ENCODE results near the gene STIM1.
"Not testable (repeated sequence)": the region's sequence is repeated elsewhere in the genome, so short reads cannot be mapped to it uniquely, and the experiment has no call there.

Gene STIM1

GRCh38 chr11:3983101-3983500 lies 127.6 kb downstream of the STIM1 start:
- no peak for DNase-seq (ENCODE audit: low spot score)

- DNase-seq (ENCODE audit: low spot score) = no peak
These were observed 129.4 kb downstream of the STIM1 start for GRCh38 chr11:3984896-3985295.

DNA sequence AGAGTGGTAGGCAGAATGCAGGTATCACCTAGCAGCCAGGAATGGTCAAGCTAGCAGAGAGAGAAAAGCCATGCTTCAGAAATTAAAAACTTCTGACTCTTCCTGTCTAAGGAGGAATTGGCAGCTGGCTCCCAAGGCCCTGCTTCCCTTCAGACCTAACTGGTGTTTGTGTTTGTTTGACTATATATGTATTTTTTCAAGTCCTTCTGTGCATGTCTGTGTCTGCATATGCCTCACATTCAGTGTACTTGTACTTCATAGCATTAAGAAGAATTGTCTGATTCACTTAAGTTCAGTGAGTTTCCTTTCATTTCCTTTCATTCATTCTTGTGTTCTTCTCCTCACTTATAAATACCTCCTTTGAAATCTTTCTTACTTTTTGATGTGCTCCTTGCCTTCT lies 130.2 kb downstream of the STIM1 start:
- DNase-seq (ENCODE audit: low spot score) = no peak

DNA sequence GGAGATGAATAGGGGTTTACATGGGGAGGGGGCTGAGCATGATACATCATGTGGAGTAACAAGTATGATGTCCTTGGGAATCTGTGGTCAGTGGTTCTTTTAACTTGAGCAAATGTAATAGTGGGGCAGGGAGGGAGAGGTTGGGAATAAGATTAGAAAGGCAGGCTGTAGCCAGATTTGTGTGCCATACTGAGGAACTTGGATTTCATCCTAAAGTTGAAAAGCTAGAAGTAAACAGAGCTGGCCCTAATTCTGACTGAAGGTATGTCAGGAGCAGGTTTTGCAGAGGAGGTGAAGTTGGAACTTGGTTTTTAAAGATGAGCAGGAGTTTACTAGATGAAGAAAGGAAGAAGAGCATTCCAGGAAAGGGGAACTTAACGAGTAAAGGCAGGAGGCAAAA lies 130.8 kb downstream of the STIM1 start:
- DNase-seq (ENCODE audit: low spot score) = no peak

DNA sequence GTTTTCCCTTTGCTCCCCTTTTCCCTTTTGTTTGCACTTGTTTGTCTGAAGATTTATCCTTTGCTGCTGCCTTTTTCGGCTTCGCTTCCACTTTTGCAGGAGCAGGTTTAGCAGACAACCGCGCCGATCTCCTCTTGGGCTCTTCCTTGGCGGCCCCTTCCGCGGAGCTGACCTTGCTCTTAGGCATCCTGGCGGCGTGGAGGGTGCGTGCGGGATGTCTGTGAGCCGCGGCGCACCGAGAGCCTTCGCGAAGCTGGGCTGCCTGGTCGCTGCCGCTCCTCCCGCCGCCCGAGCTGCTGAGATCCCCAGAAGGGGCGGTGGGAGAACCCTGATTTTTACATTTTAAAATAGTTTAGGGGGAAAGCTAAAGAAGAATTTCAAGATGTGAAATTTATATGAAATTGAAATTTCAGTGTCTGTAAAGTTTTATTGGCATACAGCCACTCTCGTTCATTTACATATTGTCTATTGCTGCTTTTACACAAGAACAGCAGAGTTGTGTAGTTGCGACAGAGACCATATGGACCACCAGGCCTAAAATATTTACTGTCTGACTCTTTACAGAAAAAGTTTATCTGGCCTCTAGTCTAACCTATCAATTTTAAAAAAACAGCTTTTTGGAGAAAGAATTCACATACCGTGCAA lies 133.9 kb downstream of the STIM1 start:
- no peak for DNase-seq (ENCODE audit: low spot score)

- no peak for DNase-seq (ENCODE audit: low spot score)
These were observed 134.4 kb downstream of the STIM1 start for GRCh38 chr11:3989921-3990290.

DNA sequence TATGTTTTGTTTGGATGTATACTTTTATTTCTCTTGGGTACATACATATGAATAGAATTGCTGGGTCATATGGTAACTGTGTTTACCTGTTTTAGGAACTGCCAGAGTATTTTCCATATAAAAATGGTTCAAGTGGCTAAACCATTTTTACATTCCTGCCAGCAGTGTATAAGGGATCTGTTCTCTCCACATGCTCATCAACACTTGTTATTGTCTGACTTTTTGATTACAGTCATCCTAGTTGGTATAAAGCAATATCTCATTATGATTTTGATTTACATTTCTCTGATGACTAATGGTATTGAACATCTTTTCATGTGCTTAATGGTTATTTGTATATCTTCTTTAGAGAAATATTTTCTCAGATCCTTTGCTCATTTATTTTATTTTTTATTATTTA lies 134.9 kb downstream of the STIM1 start:
- DNase-seq (ENCODE audit: low spot score) = no peak

DNA sequence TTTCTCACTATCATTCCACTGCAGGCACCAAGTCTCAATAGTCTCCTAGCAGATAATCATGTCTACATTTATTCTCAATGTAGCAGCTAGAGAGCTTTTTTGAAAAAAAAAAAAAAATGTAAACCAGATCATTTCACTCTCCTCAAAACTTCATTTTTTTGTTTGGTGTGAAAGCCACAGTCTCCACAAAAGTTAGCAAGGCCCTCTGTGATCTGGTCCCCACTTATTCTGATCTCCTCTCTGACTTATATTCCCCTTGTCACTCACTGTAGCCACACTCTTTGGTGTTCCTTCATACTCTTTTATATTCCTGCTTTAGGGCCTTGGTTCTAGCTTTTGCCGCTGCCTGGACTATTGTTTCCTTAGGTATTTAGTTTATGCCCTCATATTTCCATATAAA lies 137.5 kb downstream of the STIM1 start:
- no peak for DNase-seq (ENCODE audit: low spot score)

- DNase-seq (ENCODE audit: low spot score) = peak; percentile 34
These were observed 138.7 kb downstream of the STIM1 start for GRCh38 chr11:3994030-3994640.

DNA sequence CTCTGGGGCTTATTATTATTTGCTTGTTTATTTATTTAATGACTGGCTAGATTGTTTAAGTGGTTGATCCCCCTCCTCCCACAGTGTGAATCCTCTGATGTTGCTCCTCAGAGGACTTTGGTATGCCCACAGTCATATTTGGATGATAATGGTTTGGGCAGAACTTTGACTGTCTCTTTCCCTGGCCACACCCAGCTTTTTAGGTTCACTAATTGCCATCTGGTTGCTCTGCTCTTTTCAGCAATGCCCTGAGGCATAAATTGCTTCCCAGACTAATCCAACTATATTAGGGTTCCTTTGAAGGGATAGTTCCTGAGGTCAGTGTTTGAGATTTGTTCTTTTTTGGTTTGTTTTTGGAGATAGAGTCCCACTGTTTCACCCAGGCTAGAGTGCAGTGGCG lies 139.8 kb downstream of the STIM1 start:
- DNase-seq (ENCODE audit: low spot score) = no peak

- peak; percentile 47 for DNase-seq (ENCODE audit: low spot score)
These were observed 140.6 kb downstream of the STIM1 start for GRCh38 chr11:3995949-3996554.

DNA sequence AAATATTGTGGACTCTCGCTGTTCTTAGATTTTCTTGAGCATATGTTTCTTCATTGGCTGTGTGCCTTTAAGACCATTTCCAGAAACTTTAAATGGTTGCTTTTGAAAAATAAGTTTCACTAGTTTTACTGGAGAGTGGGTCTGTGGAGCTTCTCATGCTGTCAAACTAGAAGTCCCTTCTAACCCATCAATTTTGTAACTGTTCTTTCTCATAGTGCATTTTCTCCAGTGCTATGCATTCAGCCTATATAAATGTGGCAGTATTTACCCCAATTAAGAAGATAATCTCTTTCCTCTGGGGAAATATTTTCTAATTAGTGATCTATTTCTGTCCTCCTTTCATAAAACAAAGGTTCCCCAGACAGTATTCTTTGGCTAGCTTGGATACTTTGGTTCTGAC lies 141.2 kb downstream of the STIM1 start:
- DNase-seq (ENCODE audit: low spot score) = no peak

DNA sequence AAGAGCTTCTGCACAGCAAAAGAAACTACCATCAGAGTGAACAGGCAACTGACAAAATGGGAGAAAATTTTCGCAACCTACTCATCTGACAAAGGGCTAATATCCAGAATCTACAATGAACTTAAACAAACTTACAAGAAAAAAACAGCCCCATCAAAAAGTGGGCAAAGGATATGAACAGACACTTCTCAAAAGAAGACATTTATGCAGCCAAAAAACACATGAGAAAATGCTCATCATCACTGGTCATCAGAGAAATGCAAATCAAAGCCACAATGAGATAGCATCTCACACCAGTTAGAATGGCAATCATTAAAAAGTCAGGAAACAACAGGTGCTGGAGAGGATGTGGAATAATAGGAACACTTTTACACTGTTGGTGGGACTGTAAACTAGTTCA lies 149.3 kb downstream of the STIM1 start:
- not testable (repeated sequence) for DNase-seq (ENCODE audit: low spot score)

DNA sequence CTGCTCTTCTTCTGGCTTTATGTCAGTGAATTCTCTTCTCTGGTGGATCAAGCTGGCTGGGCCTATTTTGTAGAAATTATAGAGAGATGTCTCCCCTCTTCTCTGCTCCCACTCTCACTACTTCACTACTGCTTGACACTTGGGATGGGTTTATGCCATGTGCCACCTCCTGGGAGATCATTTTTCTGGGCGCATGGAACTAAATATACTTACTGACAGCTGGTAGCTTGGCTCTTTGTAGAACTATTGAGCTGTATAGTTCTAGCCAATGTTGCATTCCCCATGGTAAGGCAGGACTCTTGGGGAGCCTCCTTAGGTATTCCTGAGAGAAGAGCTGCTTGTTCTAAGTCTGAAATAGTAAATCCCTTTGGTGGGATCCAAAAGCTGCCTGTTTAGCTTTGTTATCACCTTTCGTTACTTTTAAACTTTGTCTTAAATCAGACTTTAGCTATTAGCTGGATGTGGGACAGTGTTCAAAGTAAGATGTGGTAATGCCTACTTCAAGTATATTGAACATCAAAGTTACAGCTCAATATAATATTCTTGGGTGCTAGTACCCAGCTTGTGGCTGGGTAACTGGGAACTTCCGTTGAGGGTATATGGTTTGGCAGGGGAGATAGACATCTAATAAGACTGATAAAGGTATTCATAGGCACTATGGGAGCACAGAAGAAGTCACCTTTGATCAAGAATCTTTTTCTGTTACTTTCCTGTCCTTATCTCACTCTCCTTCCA lies 151.6 kb downstream of the STIM1 start:
- no peak for DNase-seq (ENCODE audit: low spot score)

DNA sequence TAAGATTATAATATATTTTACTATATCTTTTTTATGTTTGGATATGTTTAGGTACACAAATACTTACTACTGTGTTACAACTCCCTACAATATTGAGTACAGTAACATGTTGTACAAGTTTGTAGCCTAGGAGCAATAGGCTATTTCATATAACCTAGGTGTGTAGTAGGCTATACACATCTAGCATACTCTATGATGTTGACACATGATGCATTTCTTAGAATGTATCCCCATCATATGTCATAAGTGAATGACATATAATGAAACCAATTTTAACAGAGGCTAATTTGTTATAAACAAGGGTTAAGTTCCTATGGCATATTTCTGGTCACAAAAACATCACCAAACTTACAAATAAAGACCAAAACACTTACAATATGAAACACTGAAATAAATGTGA lies 152.7 kb downstream of the STIM1 start:
- DNase-seq (ENCODE audit: low spot score) = no peak

DNA sequence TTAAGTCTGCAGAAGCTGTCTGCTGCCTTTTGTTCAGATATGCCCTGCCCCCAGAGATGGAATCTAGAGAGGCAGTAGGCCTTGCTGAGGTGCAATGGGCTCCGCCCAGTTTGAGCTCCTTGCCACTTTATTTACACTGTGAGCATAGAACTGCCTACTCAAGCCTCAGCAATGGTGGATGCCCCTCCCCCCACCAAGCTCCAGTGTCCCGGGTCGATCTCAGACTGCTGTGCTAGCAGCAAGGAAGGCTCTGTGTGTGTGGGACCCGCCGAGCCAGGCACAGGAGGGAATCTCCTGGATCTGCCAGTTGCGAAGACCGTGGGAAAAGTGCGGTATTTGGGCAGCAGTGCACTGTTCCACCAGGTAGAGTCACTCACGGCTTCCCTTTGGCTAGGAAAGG lies 161.1 kb downstream of the STIM1 start:
- not testable (repeated sequence) for DNase-seq (ENCODE audit: low spot score)

DNA sequence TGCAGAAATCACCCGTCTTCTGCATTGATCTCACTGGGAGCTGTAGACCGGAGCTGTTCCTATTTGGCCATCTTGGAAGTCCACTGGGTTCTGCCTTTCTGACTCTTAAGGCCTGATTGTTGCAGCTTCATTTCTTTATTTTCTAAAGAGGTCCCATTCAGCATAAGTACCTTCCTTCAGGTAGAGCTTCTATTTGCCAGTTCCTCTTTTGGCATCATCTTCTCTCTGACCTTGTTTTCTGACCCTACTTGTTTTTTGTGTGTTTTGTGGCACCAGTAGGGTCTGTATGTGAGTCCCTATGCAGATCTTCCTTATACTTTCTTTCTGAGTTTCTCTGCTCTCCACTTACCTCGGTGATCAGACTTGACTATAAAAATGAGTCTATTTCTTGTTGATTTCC lies 161.7 kb downstream of the STIM1 start:
- DNase-seq (ENCODE audit: low spot score) = no peak

DNA sequence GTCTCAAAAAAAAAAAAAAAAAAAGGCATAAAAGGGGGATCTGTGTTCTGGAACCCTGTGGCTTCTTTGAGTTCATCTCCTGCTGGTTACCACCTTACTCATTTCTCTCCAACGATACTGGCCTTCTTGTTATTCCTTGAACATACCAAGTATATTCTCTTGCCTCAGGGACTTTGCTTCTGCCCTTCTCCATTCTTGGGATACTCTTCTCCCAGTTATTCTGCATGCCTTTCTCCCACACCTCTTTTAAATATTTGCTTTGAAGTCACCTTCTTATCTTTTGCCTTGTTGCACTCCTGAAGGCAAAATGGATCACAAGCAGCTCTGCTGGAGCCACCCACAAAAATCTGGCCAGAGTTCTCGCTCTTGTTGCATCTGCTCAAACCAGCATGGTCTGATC lies 163.2 kb downstream of the STIM1 start:
- no peak for DNase-seq (ENCODE audit: low spot score)

DNA sequence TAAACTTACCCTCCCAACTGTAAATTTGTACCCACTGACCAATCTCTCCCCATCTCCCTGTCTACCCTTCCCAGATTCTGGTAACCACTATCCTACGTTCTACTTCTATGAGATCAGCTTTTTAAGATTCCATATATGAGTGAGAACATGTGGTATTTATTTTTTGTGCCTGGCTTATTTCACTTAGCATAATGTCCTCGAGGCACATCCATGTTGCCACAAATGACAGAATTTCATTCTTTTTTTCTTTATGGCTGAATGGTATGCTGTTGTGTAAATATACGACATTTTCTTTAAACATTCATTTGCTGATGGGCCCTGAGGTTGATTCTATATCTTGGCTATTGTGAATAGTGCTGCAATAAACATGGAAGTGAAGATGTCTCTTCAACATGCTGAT lies 164.4 kb downstream of the STIM1 start:
- no peak for DNase-seq (ENCODE audit: low spot score)

- DNase-seq (ENCODE audit: low spot score) = no peak
These were observed 167.2 kb downstream of the STIM1 start for GRCh38 chr11:4022669-4023068.

- DNase-seq (ENCODE audit: low spot score) = no peak
These were observed 169.9 kb downstream of the STIM1 start for GRCh38 chr11:4025248-4025966.

DNA sequence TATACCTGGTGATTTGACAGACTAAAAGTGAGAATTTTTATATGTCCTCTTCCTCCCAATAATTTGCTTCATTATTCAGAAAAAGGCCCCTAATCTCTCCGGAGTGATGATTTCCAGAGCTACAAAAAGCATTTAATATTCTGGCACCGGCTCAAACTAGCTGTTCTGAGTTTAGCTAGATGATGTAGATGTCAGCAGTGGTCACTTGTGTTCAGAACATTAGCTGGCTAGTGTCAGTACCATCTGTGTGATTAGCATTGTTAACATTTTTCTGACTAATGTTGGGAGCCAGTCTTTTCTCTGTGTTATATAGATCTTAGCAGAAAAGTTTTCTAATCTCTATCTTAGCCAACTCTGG lies 170.5 kb downstream of the STIM1 start:
- DNase-seq (ENCODE audit: low spot score) = no peak

GRCh38 chr11:4026389-4026788 lies 170.9 kb downstream of the STIM1 start:
- DNase-seq (ENCODE audit: low spot score) = peak; percentile 15
